Endothelial cell (in vitro differentiated cells): ENCODE results near the gene DOCK1. TPM values are rescaled to one million over a fixed set of nuclear protein-coding genes. Genes with fewer than 3 reads are reported as not detected.

Experiments used
- DNase-seq: peaks from one replicate; pipeline ENCODE4 v3.0.0; 2021; ENCODE audit warnings: low spot score
- H3K27ac Mint-ChIP-seq: one replicate; pipeline ENCODE4 v1.8.0; 2021; ENCODE audit warnings: mixed read lengths, inconsistent platforms; ENCODE audit not compliant: unreplicated experiment
- H3K27me3 Mint-ChIP-seq: one replicate; pipeline ENCODE4 v1.8.0; 2021; ENCODE audit warnings: mild to moderate bottlenecking, moderate library complexity, mixed read lengths, inconsistent platforms; ENCODE audit not compliant: unreplicated experiment
- H3K36me3 Mint-ChIP-seq: one replicate; pipeline ENCODE4 v1.8.0; 2021; ENCODE audit warnings: mild to moderate bottlenecking, low read depth, mixed read lengths, inconsistent platforms; ENCODE audit not compliant: unreplicated experiment
- H3K4me1 Mint-ChIP-seq: one replicate; pipeline ENCODE4 v1.8.0; 2021; ENCODE audit warnings: mild to moderate bottlenecking, mixed read lengths, inconsistent platforms; ENCODE audit not compliant: unreplicated experiment
- H3K4me3 Mint-ChIP-seq: one replicate; pipeline ENCODE4 v1.8.0; 2021; ENCODE audit warnings: mild to moderate bottlenecking, mixed read lengths, inconsistent platforms; ENCODE audit not compliant: unreplicated experiment
- H3K9me3 Mint-ChIP-seq: one replicate; pipeline ENCODE4 v1.8.0; 2021; ENCODE audit warnings: mixed read lengths, inconsistent platforms; ENCODE audit not compliant: unreplicated experiment
- CTCF ChIP-seq: fragments of 200-600 bp; sonication (generic); IDR thresholded peaks from one replicate; pipeline ENCODE4 v1.5.0; 2021; ENCODE audit warnings: antibody characterized with exemption; ENCODE audit not compliant: unreplicated experiment
- total RNA-seq: library from RNA; stranded (reverse); fragmentation: NEBNext Ultra II Directional; extraction: Animal tissue kit (Norgen Biotek cat#: 25700); gene quantifications from one replicate; pipeline ENCODE4 v1.2.1, GENCODE V29; 2021; ENCODE audit not compliant: unreplicated experiment

The DOCK1 gene
- total RNA-seq, 1 donor from 2014 or later, result 116 TPM

- H3K4me1 Mint-ChIP-seq, result peaks cover 3% of the 10 kb centered on the region
- no peak for DNase-seq
- no peak overlapping the region for H3K27ac Mint-ChIP-seq
- H3K9me3 Mint-ChIP-seq, result no peaks in the 10 kb centered on the region
- peaks cover 3% of the 10 kb centered on the region for H3K27me3 Mint-ChIP-seq
- H3K36me3 Mint-ChIP-seq, result peaks cover 13% of the 10 kb centered on the region
- TF ChIP-seq CTCF, result no peak
- H3K4me3 Mint-ChIP-seq, result peak overlapping the region; percentile 24
Measured at GRCh38 chr10:127133672-127134500, 228.7 kb downstream of the DOCK1 start.

DNA sequence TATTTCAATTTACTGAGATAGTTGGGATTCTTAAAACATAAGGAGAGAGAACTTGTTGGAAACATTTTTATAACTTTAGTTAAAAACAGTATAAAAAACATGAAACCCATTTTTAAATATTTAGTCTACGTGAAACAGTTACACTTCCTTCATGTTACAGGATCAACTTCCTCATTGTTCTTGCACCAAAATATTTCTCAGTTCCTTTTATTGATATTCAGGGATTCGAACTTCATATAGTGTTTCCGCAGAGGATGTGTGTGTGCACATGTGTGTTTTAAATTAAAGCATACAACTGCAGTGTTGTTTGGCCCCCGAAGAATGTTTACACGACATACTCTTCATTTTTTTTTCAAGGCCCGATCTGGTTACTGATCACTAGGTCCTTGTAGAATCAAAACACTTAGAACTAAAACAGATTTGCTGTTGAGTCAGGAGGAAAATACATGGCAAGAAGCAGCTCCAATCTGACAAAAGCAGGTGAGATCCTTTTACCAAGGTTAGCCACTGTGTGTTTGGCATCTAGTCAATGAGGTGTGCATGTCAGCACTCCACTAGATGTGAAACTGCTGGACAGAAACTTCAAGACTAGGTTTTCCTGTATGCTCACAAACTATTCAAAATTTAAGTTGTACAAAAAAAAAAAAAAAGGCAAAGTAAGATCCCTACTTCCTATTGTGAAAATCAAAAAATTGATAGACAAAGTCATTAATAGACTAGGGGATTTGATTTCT lies 230.8 kb downstream of the DOCK1 start:
- peaks cover 9% of the 10 kb centered on the region for H3K36me3 Mint-ChIP-seq
- TF ChIP-seq CTCF, result no peak
- peaks cover 3% of the 10 kb centered on the region for H3K4me1 Mint-ChIP-seq
- no peak overlapping the region for H3K4me3 Mint-ChIP-seq
- H3K27ac Mint-ChIP-seq, result no peak overlapping the region
- H3K27me3 Mint-ChIP-seq, result peaks cover 3% of the 10 kb centered on the region
- DNase-seq, result no peak
- H3K9me3 Mint-ChIP-seq, result no peaks in the 10 kb centered on the region

GRCh38 chr10:127137391-127137790 lies 232.2 kb downstream of the DOCK1 start:
- H3K4me3 Mint-ChIP-seq, result no peak overlapping the region
- no peak for DNase-seq
- peaks cover 3% of the 10 kb centered on the region for H3K27me3 Mint-ChIP-seq
- peaks cover 3% of the 10 kb centered on the region for H3K4me1 Mint-ChIP-seq
- no peak overlapping the region for H3K27ac Mint-ChIP-seq
- TF ChIP-seq CTCF, result no peak
- peaks cover 11% of the 10 kb centered on the region for H3K36me3 Mint-ChIP-seq
- H3K9me3 Mint-ChIP-seq, result no peaks in the 10 kb centered on the region

GRCh38 chr10:127142136-127142535 lies 236.9 kb downstream of the DOCK1 start:
- TF ChIP-seq CTCF, result no peak
- peaks cover 3% of the 10 kb centered on the region for H3K27me3 Mint-ChIP-seq
- H3K9me3 Mint-ChIP-seq, result no peaks in the 10 kb centered on the region
- no peaks in the 10 kb centered on the region for H3K4me1 Mint-ChIP-seq
- DNase-seq, result no peak
- no peak overlapping the region for H3K27ac Mint-ChIP-seq
- H3K4me3 Mint-ChIP-seq, result no peak overlapping the region
- peaks cover 27% of the 10 kb centered on the region for H3K36me3 Mint-ChIP-seq

- peaks cover 27% of the 10 kb centered on the region for H3K36me3 Mint-ChIP-seq
- no peak for DNase-seq
Measured at GRCh38 chr10:127142856-127143255, 237.6 kb downstream of the DOCK1 start.

More at GRCh38 chr10:127142856-127143255, 237.6 kb downstream of the DOCK1 start:
- H3K4me1 Mint-ChIP-seq, result no peaks in the 10 kb centered on the region
- H3K9me3 Mint-ChIP-seq, result no peaks in the 10 kb centered on the region
- no peak for TF ChIP-seq CTCF
- peaks cover 3% of the 10 kb centered on the region for H3K27me3 Mint-ChIP-seq
- no peak overlapping the region for H3K27ac Mint-ChIP-seq
- H3K4me3 Mint-ChIP-seq, result no peak overlapping the region
